NOMO-1 treated with dmso at 0.1 percent for 144 hours (cell line): Measurements from ENCODE around the gene GLIPR2.
"Not testable (repeated sequence)": the region's sequence is repeated elsewhere in the genome, so short reads cannot be mapped to it uniquely, and the experiment has no call there.

Experiments
- DNase-seq: peaks from one replicate; lab custom pipeline; 2025; ENCODE audit not compliant: unreplicated experiment; lab: John Stamatoyannopoulos, UW

Gene GLIPR2

GRCh38 chr9:36121971-36122370 is 14.6 kb upstream of the GLIPR2 start:
- DNase-seq, result no peak

- DNase-seq, result peak; percentile 48
These were observed 13.0 kb upstream of the GLIPR2 start for GRCh38 chr9:36123515-36123914.

- no peak for DNase-seq
These were observed 11.3 kb upstream of the GLIPR2 start for GRCh38 chr9:36125062-36125855.

GRCh38 chr9:36126016-36126730 is 10.4 kb upstream of the GLIPR2 start:
- DNase-seq, result no peak

- DNase-seq, result peak; percentile 92
These were observed 8.8 kb upstream of the GLIPR2 start for GRCh38 chr9:36127652-36128244.

- peak; percentile 86 for DNase-seq
These were observed 8.2 kb upstream of the GLIPR2 start for GRCh38 chr9:36128349-36128748.

GRCh38 chr9:36129139-36129538 is 7.4 kb upstream of the GLIPR2 start:
- DNase-seq, result no peak

- DNase-seq, result not testable (repeated sequence)
These were observed 4.9 kb upstream of the GLIPR2 start for GRCh38 chr9:36131666-36132065.

- DNase-seq, result no peak
These were observed 4.4 kb upstream of the GLIPR2 start for GRCh38 chr9:36132086-36132485.

GRCh38 chr9:36134761-36135505 is 1.6 kb upstream of the GLIPR2 start:
- no peak for DNase-seq

- no peak for DNase-seq
These were observed 727 bp upstream of the GLIPR2 start for GRCh38 chr9:36135741-36136271.

- no peak for DNase-seq
These were observed 410 bp downstream of the GLIPR2 start for GRCh38 chr9:36136894-36137391.

- no peak for DNase-seq
These were observed 965 bp downstream of the GLIPR2 start for GRCh38 chr9:36137392-36138004.

- DNase-seq, result no peak
These were observed 2.0 kb downstream of the GLIPR2 start for GRCh38 chr9:36138496-36138895.

- DNase-seq, result no peak
These were observed 2.4 kb downstream of the GLIPR2 start for GRCh38 chr9:36138901-36139300.

- DNase-seq, result peak; percentile 52
These were observed 3.9 kb downstream of the GLIPR2 start for GRCh38 chr9:36140086-36141084.

- no peak for DNase-seq
These were observed 4.8 kb downstream of the GLIPR2 start for GRCh38 chr9:36141288-36141687.

- DNase-seq, result no peak
These were observed 5.2 kb downstream of the GLIPR2 start for GRCh38 chr9:36141761-36142160.
